DND-41 (cell line): ENCODE data around the gene MRPL36.

Source experiments
- ATAC-seq: fragments of 200-7000 bp; cut with Tn5 transposase; 3 replicates; pipeline ENCODE4 v1.9.1; 2021; ENCODE audit warnings: low read depth; ENCODE audit not compliant: insufficient read depth
- DNase-seq: peaks from one replicate; pipeline ENCODE4 v3.0.0-alpha.2; 2020
- H2AFZ ChIP-seq: 2 replicates; pipeline ENCODE4 v1.6.0; 2012; ENCODE audit warnings: low read depth, low read length
- H3K27ac ChIP-seq: 2 replicates; pipeline ENCODE4 v1.5.1; 2012; ENCODE audit warnings: low read length, inconsistent platforms
- H3K27me3 ChIP-seq: fragments of 200-600 bp; sonication (generic); 2 replicates; pipeline ENCODE4 v1.6.0; 2012; ENCODE audit warnings: low read length, mild to moderate bottlenecking, inconsistent platforms; ENCODE audit not compliant: insufficient read depth, poor library complexity
- H3K36me3 ChIP-seq: 2 replicates; pipeline ENCODE4 v1.5.1; 2012; ENCODE audit warnings: low read length, inconsistent platforms; ENCODE audit not compliant: insufficient read depth
- H3K4me1 ChIP-seq: 2 replicates; pipeline ENCODE4 v1.5.1; 2012; ENCODE audit warnings: mild to moderate bottlenecking, low read length; ENCODE audit not compliant: insufficient read depth
- H3K4me2 ChIP-seq: 2 replicates; pipeline ENCODE4 v1.6.0; 2012; ENCODE audit warnings: mild to moderate bottlenecking, moderate library complexity, low read length, inconsistent platforms; ENCODE audit not compliant: insufficient read depth
- H3K4me3 ChIP-seq, 2 experiments: fragments of 200-600 bp in 1 of 2; shearing (Covaris generic) in 1 of 2; 2 replicates each; pipeline ENCODE4 v1.5.1; 2012 to 2016; ENCODE audit warnings: inconsistent platforms in 2 of 2, low read length in 2 of 2, mild to moderate bottlenecking in 2 of 2, low read depth in 1 of 2, moderate library complexity in 1 of 2
- H3K79me2 ChIP-seq: 2 replicates; pipeline ENCODE4 v1.6.0; 2012; ENCODE audit warnings: low read length, inconsistent platforms; ENCODE audit not compliant: insufficient read depth
- H3K9ac ChIP-seq: 2 replicates; pipeline ENCODE4 v1.6.0; 2012; ENCODE audit warnings: low read depth, mild to moderate bottlenecking, inconsistent platforms, low read length, moderate library complexity
- H3K9me3 ChIP-seq: 2 replicates; pipeline ENCODE4 v1.5.1; 2012; ENCODE audit warnings: low read length, moderate library complexity, mild to moderate bottlenecking, inconsistent platforms; ENCODE audit not compliant: insufficient read depth, severe bottlenecking
- H4K20me1 ChIP-seq: 2 replicates; pipeline ENCODE4 v1.6.0; 2012; ENCODE audit warnings: low read length; ENCODE audit not compliant: insufficient read depth
- EZH2 ChIP-seq: IDR thresholded peaks from 3 replicates; pipeline ENCODE4 v1.6.1; 2012; ENCODE audit warnings: borderline replicate concordance, low read depth, mild to moderate bottlenecking, moderate library complexity, low read length, inconsistent platforms; ENCODE audit not compliant: severe bottlenecking
- TF ChIP-seq, protein P1 (sequence below): IDR thresholded peaks from 2 replicates; pipeline ENCODE4 v1.5.1; 2012; ENCODE audit warnings: borderline replicate concordance, low read length, moderate library complexity, mild to moderate bottlenecking; ENCODE audit not compliant: poor library complexity, severe bottlenecking; ENCODE audit errors: extremely low read depth

Gene MRPL36

GRCh38 chr5:1832511-1833250 is 33.0 kb upstream of the MRPL36 start:
- ATAC-seq = peak; percentile 37; the same call in 2 of the 3 replicates
- peak; percentile 23 for DNase-seq
- Histone ChIP-seq H4K20me1 (no peaks in the 10 kb centered on the region; the same call in 1 of the 2 replicates), H3K79me2 (no peaks in the 10 kb centered on the region), H2AFZ (no peak overlapping the region), H3K4me1 (no peaks in the 10 kb centered on the region), H3K9ac (no peak overlapping the region), H3K27ac (no peak overlapping the region), H3K4me2 (no peak overlapping the region), H3K9me3 (no peaks in the 10 kb centered on the region), H3K4me3 (no peak overlapping the region), H3K36me3 (no peaks in the 10 kb centered on the region), H3K27me3 (no peaks in the 10 kb centered on the region)
- TF ChIP-seq EZH2 = no peak

- Histone ChIP-seq H3K27me3 (no peaks in the 10 kb centered on the region), H3K79me2 (no peaks in the 10 kb centered on the region), H2AFZ (no peak overlapping the region), H4K20me1 (no peaks in the 10 kb centered on the region; the same call in 1 of the 2 replicates), H3K4me1 (no peaks in the 10 kb centered on the region), H3K9me3 (no peaks in the 10 kb centered on the region), H3K36me3 (no peaks in the 10 kb centered on the region), H3K27ac (no peak overlapping the region), H3K4me2 (no peak overlapping the region), H3K4me3 (no peak overlapping the region), H3K9ac (no peak overlapping the region)
- ATAC-seq (no peak), DNase-seq (no peak)
- TF ChIP-seq, protein P1, sequence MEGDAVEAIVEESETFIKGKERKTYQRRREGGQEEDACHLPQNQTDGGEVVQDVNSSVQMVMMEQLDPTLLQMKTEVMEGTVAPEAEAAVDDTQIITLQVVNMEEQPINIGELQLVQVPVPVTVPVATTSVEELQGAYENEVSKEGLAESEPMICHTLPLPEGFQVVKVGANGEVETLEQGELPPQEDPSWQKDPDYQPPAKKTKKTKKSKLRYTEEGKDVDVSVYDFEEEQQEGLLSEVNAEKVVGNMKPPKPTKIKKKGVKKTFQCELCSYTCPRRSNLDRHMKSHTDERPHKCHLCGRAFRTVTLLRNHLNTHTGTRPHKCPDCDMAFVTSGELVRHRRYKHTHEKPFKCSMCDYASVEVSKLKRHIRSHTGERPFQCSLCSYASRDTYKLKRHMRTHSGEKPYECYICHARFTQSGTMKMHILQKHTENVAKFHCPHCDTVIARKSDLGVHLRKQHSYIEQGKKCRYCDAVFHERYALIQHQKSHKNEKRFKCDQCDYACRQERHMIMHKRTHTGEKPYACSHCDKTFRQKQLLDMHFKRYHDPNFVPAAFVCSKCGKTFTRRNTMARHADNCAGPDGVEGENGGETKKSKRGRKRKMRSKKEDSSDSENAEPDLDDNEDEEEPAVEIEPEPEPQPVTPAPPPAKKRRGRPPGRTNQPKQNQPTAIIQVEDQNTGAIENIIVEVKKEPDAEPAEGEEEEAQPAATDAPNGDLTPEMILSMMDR = no peak
- no peak for TF ChIP-seq EZH2
These were observed 32.2 kb upstream of the MRPL36 start for GRCh38 chr5:1831677-1832313.

- H2AFZ ChIP-seq = no peak overlapping the region
- DNase-seq = no peak
- no peaks in the 10 kb centered on the region for H3K9me3 ChIP-seq
- H3K4me1 ChIP-seq = no peaks in the 10 kb centered on the region
- no peak for TF ChIP-seq EZH2
- H3K27me3 ChIP-seq = no peaks in the 10 kb centered on the region
- H3K4me3 ChIP-seq = no peak overlapping the region
- H3K79me2 ChIP-seq = no peaks in the 10 kb centered on the region
- no peaks in the 10 kb centered on the region; the same call in 1 of the 2 replicates for H4K20me1 ChIP-seq
- H3K36me3 ChIP-seq = peaks cover 5% of the 10 kb centered on the region
- no peak overlapping the region for H3K9ac ChIP-seq
- H3K27ac ChIP-seq = no peak overlapping the region
- no peak overlapping the region for H3K4me2 ChIP-seq
- no peak for ATAC-seq
These were observed 31.6 kb upstream of the MRPL36 start for GRCh38 chr5:1831257-1831656.

GRCh38 chr5:1830571-1831228 is 31.1 kb upstream of the MRPL36 start:
- peaks cover 11% of the 10 kb centered on the region for H3K36me3 ChIP-seq
- TF ChIP-seq, protein P1 = no peak
- TF ChIP-seq EZH2 = no peak

More at GRCh38 chr5:1830571-1831228, 31.1 kb upstream of the MRPL36 start:
- Histone ChIP-seq H3K9ac (no peak overlapping the region), H3K4me3 (no peak overlapping the region), H4K20me1 (no peaks in the 10 kb centered on the region; the same call in 1 of the 2 replicates), H3K27me3 (no peaks in the 10 kb centered on the region), H2AFZ (no peak overlapping the region), H3K4me2 (no peak overlapping the region), H3K9me3 (no peaks in the 10 kb centered on the region), H3K79me2 (no peaks in the 10 kb centered on the region), H3K27ac (no peak overlapping the region), H3K4me1 (no peaks in the 10 kb centered on the region)
- no peak for DNase-seq
- no peak for ATAC-seq
